HG03196 (cell line): ENCODE results near the gene CHST1.

ENCODE experiments used
- ATAC-seq: cut with Tn5 transposase; IDR thresholded peaks from one replicate; pipeline ENCODE4 v1.9.1; 2021; ENCODE audit not compliant: unreplicated experiment

CHST1 gene

DNA sequence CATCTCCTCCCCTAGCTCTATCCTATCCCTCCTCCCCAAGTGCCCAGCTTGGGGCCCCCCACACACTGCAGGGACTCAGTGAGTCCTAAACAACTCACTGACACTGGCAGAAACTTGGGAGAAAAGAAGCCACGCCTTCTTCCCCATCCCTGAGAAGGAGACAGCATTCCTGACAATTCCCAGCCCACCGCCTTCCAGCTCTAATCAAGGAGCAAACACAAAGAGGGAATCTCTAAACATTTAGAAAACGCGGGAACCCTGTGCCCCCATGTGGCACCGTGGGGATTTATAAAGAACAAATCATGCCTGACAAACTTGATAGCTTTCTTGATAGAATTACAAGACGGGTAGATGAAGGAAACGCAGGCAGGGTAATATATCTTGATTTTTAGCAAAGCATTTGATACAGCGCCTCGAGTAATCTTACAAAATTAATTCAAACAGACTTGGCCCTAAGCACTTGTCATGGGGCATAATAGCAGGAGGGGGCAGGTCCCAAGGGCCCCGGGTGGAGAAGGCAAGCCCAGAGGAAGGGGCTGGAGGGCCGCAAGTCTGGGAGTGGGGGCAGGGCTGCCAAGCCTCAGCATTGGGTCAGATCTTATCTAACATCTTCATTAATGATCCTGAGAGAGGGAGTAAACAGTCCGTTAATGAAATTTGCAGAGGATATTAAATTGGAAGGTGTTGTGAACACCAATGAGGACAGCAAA, 4.5 kb downstream of the CHST1 start:
- no peak for ATAC-seq

DNA sequence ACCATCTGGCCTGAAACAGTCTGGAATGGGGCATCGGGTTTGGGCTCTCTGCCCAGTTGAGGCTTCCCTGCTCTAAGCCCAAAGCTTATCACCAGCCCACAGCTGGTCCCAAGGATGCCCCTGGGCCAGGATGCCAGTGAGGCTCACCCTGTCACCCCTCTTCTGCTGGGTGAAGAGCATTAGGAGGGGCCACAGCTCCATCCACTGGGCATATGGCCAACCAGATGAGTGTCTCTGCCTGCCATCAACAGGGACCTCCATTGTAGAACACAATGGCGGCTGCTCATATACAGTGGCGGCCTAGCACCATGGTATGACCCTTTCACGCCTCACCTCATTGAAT, 5.6 kb downstream of the CHST1 start:
- no peak for ATAC-seq

DNA sequence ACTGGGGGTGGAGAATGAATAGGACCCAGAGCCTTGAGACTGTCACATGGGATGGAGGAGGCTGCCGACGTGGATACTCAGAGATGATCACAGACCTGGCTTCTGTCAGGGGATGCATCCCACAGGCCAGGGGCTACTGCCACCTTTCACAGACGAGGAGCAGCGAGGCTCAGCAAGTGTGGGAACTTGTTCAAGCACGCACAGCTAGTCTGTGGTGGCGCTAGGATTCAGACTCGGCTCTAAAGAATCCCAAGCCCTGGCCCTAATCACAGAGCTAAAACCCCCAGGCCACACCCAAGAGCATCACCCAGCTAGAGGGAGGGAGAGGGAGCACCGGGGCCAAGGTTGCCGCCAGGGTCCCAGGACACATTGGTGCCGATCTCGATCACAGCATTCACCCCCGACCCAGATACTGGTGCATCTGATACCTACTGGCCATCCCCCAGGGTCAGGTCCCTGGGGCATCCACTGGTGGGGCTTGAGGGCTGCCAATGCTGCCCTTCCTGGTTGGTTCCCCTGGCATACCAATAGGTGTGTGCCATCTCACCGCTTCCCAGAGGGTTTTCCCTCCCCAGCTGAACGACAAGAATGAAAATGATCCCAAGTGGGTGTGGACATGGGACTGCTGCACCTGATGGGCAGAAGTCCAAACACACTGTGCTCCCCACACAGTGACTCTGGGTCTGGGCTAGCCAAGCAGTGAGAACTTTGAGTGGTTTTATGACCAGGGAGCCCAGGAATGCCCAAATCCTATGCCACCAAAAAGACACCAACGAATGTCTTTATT, 6.2 kb downstream of the CHST1 start:
- no peak for ATAC-seq

DNA sequence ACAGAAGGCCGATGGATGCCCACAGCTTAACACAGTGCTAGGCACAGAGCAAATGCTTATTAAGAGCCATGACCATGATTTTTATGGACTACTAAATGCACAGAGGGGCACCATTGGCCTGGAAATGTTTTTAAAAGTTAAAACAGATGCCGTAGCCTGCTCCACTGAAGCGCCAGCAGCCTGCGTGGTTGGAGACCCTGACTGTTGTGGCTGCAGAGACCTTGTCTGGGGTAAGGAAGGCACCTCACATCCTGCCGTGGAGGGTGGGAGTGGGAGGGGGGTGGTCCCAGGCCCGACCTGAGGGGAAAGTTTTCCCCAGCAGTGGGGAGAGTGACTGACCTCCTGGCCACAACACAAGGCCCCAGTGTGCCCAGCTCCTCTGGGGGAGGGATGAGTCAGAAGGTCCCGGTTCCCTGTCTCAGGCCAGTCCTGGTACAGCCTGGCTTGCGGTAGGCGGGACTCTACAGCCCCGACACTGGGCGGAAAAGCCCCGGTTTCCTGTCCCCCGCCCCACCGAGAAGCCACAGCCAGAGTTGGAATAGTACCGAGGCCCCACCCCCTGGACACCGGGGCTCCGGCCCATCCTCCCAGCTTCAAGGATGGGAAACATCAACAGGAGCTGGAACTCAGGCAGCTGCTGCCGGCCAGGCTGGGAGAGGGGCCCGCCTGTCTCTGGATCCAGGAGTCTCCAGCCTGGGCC, 7.0 kb downstream of the CHST1 start:
- no peak for ATAC-seq

DNA sequence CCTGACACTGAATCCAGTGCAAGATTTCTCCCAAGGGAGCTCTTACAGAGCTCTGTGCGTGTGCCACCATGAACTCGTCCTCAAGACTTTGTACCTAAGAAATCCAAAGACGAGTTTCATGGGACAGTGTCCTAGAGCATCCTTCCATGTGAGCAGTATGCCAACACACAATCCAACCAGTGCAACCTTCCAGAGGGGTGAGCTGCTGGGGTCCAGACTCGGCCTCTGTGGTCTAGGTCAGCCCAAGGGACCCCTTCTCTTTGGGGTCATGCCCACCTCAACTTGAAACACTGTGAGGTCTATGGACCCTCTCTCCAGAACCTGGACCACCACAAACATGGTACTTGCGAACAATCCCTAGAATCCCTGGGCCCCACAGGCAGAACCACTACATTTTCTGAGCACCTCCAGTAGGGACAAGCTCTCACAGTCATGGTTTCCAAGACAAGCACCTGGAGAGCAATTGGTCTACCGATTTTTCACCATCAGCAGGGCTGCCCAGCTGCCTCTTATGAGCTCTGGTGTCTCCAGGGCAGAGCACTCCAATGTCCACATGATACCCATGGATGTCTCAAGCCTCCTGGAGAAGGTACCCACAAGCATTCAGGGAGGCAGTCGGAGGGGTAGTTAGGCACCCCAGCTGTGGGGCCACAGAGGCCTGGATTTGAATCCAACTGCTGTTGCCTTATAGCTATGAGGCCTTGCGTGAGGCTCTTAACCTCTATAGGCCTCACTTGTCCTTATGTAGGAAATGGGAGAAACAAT, 7.7 kb downstream of the CHST1 start:
- no peak for ATAC-seq

DNA sequence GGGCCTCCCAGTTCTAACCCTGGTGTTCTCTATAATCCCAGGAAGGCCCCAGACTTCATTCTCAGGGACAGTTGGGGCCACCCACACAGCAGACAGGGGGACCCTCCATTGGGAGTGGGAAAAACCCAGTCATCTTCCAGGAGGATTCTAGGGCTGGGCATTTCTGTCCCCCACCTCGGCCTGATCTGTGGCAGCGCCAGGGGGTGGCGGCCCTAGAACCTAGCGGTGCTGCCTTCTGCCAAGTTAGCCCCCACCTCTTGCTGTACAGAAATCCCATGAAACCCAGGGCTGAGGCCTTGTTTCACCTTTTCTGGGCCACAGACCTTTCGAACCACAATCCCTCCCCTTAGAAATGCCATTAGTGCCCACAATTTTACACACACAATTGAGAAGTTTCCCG, 9.6 kb downstream of the CHST1 start:
- no peak for ATAC-seq

DNA sequence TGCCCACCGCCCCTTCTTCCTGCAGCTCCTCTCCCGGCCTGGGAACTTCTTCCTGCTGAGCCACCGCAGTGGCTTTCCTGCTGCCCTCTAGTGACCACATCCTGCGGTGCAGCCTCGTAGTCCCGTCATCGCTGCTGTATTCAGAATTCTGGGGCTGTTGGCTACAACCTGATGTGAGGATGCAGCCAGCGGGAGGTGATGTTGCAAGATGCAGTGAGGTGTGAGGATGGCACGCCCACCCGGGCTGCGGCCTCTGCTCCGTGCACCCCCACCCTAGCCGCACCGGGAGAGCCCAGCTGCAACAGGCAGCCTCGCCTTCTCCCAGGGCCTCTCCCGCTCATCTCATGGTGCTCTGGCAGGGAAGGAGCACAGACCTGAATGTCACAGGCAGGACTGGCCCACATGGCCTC, 10.1 kb downstream of the CHST1 start:
- no peak for ATAC-seq

DNA sequence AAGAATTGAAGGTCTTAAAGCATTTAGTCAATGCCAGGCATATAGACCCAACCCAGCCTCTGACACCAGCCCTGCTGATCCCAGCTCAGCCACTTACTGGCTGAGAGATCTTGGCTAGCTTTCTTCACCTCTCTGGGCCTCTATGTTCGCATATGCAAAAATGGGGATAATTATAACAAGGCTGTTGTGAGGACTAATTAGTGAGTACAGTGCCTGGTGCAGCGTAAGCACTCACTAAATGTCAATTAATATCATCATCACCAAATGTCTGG, 10.5 kb downstream of the CHST1 start:
- ATAC-seq = no peak

DNA sequence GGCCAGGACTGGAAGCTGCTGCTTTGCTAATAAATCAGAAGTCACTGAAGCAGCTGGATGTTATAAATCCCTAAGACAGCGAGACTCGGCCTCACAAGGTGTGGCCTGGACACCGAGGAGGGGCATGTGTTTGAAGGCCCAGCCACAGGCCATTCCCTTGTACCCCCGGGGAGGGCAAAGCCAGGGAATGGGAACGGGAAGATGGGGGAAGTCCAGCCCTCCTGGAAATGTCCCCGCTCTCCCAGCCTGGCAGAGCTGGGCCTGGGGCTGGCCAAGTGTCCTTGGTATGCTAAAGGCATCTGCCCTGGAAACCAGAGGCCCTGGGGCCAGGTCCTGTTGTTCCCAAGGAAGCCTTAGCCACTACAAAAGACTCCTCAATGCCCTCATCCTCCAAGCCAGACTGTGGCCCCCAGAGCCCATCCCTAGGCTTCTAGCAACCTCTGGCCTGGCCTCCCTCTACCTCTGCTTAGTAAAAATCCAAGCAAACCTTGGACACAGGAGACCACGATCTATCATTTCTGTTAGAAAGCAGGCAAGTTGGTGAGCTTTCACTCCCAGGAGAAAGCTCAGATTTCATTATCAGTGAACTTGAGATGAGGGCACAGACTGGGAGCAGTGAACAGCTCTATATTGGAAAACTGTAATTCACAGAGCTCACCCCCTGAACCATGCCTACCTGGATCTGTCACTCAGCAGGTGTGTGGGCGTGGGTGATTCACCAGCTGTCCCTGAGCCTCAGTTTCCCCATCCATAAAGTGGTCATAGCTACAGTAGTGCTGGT, 11.0 kb downstream of the CHST1 start:
- no peak for ATAC-seq

DNA sequence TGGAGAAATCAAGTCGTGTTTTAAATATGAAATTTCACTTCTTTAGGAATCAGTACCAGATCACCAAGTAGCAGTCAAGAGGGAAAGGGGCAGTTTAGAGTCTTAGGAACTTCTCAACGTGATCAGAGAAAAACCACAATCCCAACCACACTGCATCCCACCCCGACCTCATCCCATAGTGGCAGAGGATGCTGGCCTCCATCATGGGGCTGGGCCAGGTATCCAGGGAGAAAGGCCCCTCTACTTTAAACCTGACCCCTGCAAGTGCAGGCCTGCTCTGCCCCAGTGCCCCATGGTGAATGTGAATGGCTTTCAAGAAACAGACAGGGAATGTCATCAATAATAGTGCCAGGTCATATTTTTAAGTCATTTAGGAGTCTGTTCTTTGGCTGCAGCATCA, 12.1 kb downstream of the CHST1 start:
- no peak for ATAC-seq

DNA sequence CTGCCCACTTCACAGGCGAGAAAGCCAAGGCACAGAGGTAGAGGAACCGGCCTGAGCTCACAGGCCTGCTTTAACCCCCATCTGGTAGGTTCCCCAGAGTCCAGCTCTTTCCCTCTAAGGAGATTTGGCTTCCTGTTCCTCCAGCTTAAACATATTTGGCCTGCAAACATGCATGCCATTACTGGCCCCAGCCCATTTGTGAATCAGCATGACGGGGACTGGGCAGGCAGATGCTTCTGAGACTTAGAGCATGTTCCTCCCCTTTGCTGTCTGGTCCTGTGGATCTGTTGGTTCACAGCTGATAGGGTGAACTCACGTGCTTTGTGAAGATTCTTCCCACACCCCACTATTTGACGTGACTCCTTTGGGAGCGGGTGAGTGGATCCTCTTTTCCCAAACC, 12.6 kb downstream of the CHST1 start:
- no peak for ATAC-seq

DNA sequence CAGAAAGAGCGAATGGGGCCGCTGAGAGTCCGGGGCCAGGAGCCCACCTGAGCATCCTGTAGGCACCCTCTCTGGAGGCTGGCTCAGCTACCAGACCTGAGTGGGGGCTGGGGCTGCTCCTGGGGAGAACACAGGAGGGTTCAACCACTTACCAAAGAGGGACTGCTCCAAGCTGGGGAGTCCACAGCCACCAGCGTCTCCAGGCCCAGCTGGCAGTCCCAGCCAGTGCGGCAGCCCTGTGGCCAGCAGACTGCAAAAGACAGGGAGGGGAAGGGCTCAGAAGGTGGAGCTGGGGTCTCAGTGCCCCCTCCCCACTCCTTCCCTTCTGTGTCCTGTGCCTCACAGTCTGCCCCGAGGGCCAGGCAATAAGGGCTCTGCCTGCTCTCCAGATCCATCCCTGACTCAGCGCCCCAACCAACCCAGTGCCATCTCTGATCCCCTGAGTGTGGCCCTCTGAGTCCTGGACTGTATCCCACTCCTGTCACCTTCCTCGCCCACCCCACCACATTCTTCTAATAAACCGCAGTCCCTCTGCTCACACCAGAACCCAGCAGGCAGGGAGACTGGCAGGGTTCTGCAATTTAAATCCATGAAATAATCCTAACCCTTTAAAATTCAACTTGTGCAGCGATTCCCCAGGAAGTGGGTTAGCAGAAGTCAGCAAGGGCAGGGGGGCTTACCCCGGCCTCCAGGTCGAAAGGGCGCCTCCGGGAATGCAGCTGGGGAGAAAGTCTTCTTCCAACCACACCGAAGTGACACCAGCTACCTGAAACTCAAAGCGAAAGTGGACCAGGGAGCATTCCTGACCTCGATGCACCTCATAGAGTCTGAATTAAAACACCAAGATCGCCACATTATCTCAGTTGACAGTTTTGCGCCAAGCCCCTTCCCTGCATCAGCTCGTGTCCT, 13.3 kb downstream of the CHST1 start:
- ATAC-seq = no peak

DNA sequence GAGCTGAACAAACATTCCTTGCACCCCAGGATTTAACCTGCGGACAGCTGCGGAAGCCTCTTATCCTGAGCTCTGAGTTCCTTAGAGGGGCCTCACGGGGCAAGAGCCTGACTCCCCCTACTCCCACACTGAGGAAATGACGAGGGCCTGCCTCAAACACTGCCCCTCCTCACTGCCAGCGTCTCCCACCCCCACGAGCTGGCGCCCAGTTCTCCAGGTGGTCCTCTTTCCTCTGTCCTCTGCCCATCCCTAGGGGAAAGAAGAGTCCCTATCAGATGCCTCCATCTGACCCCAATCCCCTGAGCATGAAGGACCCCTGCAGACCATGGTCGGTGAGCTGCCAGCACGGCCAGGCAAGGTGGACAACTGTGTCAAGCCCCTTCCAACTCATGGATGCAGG, 14.3 kb downstream of the CHST1 start:
- no peak for ATAC-seq

DNA sequence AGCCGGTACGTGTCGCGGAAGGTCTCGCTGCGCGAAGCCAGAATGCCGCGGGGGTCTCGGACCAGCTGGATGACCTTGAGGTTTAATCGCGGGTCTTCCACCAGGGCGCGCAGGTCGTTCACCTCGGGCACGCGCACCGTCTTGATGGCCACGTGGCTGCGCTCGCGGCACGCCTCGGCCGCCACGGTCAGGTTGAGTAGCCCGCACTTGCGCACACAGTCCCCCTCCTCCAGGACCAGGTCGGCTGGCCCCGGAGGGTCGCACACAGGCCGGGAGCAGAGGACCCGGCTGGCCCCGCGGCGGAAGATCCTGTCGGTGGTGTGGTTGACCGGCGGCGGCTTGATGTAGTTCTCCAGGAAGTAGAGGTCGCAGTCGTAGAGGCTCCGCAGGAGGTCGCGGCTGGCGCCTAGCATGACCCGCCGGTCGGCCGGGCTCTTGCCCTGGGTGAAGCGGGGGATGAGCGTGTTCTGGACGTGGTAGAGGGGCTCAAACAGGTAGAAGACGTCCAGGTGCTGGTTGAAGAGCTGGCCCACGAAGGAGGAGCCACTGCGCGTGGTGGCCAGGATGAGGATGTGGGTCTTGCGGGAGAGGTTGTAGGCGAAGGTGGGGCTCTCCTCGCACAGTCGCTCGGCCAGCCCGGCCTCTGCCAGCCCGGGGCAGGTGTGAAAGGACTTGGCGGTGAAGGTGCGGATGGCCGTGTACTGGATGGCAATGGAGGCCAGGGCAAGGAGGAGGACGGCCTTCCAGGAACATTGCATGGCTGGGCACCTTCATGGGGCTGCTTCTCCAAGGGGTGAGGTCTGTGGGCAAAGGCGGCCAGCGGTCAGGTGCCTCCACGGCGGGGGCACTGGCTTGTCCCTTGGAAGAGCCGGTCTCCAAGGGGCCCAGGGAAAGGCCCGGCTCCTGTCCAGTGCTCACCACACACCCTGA, 15.0 kb downstream of the CHST1 start:
- ATAC-seq = no peak

DNA sequence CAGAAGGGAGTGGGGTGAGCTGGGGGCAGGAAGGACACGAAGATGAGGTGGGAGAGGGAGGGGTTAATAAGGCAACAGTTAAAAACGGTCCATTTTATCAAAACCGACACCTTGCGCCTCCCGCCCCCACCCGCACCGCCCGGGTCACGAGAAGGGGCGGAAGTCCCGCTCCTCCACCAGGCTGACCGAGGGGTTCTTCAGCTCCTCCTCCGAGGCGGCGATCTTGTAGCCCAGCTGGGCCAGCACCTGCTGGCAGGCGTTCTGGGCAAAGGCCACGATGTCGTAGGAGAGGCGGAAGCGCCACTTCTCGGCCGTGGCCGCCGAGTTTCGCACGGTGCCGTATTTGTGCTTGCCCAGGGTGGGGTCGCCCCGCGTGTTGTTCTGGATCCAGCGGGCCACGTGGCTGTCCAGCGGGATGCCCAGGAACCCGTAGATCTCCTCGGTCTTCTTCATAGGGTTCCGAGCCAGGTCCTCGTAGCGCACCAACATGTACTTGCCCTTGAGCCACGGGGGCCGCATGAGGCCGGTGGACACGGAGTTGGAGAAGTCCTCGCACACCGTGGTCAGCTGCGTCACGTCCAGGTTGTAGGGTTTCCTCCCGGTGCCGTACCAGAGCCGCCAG, 15.8 kb downstream of the CHST1 start:
- no peak for ATAC-seq

DNA sequence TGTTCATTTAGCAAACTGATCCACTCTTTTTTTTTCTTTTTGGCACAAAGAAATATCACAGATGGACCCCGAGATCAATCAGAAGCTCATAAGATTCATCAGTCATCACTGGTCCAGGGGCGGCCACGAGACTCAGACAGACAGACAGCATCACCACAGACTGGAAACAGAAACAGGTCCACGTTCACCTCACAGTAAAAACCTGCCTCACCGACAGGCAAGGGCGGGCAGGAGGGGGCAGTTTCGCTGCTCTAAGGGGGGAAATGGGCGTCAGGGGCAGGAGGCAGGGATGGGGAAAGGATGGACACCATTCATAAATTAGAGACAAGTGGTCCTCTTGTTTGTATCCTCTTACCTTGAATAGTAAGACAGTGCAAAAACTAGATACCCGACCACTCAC, 16.5 kb downstream of the CHST1 start:
- no peak for ATAC-seq

DNA sequence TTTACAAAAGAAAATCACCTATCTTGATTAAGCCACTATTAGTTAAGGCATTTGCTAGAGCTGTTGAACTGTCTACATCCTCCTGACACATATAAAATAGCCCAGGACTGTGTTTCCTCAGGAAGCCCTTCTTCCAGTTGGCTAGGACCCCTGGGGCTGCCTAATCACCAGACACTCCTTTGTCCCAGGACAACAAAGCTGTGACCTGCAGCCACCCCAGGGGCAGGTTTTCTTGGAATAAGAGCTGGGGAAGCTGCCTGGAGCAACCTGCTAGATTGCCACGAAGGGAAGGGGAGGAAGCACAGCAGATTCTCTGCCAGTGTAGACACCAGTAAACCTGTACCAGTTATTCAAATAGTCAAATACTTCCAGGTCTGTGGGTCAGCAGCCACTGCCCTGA, 17.6 kb downstream of the CHST1 start:
- no peak for ATAC-seq

DNA sequence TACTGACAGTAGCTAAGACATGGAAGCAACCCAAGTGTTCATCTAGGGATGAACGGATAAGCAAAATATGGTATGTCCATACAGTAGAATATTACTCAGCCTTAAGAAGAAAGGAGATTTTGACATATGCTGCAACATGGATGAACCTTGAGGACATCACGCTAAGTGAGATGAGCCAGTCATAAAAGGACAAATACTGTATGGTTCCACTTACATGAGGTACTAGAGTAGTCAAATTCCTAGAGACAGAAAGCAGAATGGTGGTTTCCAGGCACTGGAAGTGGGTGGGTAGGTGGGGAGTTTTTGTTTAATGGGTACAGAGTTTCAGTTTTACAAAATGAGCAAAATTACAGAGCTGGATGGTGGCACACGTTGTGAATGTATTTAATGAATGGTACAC, 18.1 kb downstream of the CHST1 start:
- no peak for ATAC-seq
